Lower leg skin (tissue), 3 donors: ENCODE measurements around the gene NXPE4.
"Not testable (repeated sequence)": the region's sequence is repeated elsewhere in the genome, so short reads cannot be mapped to it uniquely, and the experiment has no call there.

Experiments
- CTCF ChIP-seq, 3 donors: fragments of 450-650 bp; IDR thresholded peaks; one replicate each; pipeline ENCODE4 v1.5.1; 2016; ENCODE audit warnings: antibody characterized with exemption in 3 of 3, mild to moderate bottlenecking in 3 of 3, moderate library complexity in 2 of 3
- POLR2A ChIP-seq, 2 donors: fragments of 450-650 bp; IDR thresholded peaks; one replicate each; pipeline ENCODE4 v1.6.1; 2016 to 2017; ENCODE audit warnings: antibody characterized with exemption in 2 of 2, mild to moderate bottlenecking in 1 of 2, moderate library complexity in 1 of 2

GRCh38 chr11:114613094-114613493 is 17.5 kb upstream of the NXPE4 start:
- not testable (repeated sequence) for TF ChIP-seq CTCF, POLR2A (IDR thresholded peaks at IDR 0.05)
